Transverse colon (tissue), 3 donors: Measurements from ENCODE around the gene PTCH1.

ENCODE experiments used
- CTCF ChIP-seq, 5 experiments: fragments of 200-600 bp in 3 of 5; fragments of 450-650 bp in 2 of 5; sonication (generic) in 3 of 5; IDR thresholded peaks; 1 replicate in 2 of 5; 2 replicates in 3 of 5; pipeline ENCODE4 v1.5.1; 2016 to 2017; ENCODE audit warnings: antibody characterized with exemption in 5 of 5, inconsistent platforms in 3 of 5, mild to moderate bottlenecking in 2 of 5, moderate library complexity in 1 of 5
- EP300 ChIP-seq: sonication (generic); formaldehyde crosslinking; IDR thresholded peaks from one replicate; pipeline ENCODE4 v1.6.1; 2017; ENCODE audit warnings: antibody characterized with exemption, low read depth
- POLR2A ChIP-seq: fragments of 450-650 bp; IDR thresholded peaks from one replicate; pipeline ENCODE4 v1.6.1; 2016; ENCODE audit warnings: antibody characterized with exemption, mild to moderate bottlenecking, moderate library complexity

- no peak for TF ChIP-seq CTCF (IDR thresholded peaks at IDR 0.05)
- peak; percentile 63 for TF ChIP-seq POLR2A
- TF ChIP-seq EP300, result no peak
These were observed 9.1 kb downstream of the PTCH1 start for GRCh38 chr9:95507464-95508241.
